Measurements from ENCODE around the gene INSIG1.

Gene INSIG1

DNA sequence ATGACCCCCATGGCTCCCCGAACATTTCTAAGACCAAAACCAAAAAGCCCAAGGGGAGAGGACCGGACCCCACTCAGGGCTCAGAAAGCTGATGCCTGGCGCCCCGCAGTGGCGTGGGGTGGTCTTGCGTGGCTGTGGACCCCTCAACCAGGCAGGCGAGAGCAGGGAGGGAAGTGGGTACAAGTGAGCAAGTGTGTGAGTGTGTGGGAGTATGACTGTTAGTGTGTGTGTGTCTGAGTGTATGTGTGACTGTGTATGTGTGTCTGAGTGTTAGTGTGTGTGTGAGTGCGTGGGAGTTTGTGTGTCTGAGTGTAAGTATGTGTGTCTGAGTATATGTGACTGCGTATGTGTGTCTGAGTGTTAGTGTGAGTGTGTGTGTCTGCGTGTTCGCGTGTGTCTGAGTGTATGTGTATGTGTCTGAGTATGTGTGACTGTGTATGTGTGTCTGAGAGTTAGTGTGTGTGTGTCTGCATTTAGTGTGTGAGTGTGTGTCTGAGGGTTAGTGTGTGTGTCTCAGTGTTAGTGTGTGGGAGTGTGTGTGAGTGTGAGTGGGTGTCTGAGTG lies 34.0 kb upstream of the INSIG1 start:
- TF ChIP-seq, protein P1, sequence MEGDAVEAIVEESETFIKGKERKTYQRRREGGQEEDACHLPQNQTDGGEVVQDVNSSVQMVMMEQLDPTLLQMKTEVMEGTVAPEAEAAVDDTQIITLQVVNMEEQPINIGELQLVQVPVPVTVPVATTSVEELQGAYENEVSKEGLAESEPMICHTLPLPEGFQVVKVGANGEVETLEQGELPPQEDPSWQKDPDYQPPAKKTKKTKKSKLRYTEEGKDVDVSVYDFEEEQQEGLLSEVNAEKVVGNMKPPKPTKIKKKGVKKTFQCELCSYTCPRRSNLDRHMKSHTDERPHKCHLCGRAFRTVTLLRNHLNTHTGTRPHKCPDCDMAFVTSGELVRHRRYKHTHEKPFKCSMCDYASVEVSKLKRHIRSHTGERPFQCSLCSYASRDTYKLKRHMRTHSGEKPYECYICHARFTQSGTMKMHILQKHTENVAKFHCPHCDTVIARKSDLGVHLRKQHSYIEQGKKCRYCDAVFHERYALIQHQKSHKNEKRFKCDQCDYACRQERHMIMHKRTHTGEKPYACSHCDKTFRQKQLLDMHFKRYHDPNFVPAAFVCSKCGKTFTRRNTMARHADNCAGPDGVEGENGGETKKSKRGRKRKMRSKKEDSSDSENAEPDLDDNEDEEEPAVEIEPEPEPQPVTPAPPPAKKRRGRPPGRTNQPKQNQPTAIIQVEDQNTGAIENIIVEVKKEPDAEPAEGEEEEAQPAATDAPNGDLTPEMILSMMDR (IDR thresholded peaks at IDR 0.05; ENCODE audit: insufficient read depth, low read length, missing control alignments): no peak
- ChIA-PET CTCF (interaction anchor here (1.1 kb wide), 1 partner anchor 73 kb away, joined by 3 read pairs; no protein-coding TSS in a partner anchor), POLR2A (no interaction called here)
- no peak overlapping the region for H3K4me3 ChIP-seq (ENCODE audit: low read depth, low read length)
- DNase-seq (ENCODE audit: low read depth, low spot score): no peak

DNA sequence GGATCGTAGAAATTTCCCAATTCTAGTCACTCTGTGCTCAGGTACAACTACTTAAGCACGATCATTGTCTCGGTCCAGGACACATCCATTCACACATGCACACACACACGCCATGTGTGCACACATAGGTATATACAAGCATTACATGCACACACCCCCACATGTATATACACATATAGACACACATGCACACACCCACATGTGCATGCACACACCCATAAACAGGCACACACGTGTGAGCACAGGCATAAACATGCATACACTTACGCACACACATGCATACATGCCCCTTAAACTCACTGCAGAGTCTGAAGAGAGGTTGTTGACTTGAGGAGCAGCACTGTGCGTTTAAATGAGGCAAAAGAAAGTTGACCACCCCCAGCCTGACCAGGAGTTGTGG lies 32.5 kb upstream of the INSIG1 start:
- ChIA-PET CTCF (no interaction called here), POLR2A (no interaction called here)
- DNase-seq (ENCODE audit: low read depth, low spot score): no peak
- TF ChIP-seq, protein P1 (IDR thresholded peaks at IDR 0.05; ENCODE audit: insufficient read depth, low read length, missing control alignments): no peak
- no peak overlapping the region for H3K4me3 ChIP-seq (ENCODE audit: low read depth, low read length)

DNA sequence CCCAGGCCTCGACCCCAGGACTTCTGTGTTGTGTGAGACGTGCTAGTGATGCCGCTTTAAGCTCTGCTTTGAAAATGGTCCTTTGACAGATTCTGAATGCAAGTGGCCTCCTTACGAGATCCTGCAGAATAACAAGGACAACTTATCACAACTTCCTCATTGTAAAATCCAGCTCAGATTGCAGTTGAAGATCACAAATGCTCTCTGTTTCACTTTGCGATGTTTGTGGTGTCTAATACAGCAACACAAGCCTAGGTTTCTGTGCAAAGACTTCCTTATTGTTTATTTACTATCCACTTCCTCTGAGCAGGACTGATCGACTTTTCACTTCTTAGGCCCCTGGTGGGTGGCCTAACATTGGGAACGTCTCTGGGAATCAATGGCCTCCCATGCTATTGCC lies 31.7 kb upstream of the INSIG1 start:
- TF ChIP-seq, protein P1 (IDR thresholded peaks at IDR 0.05; ENCODE audit: insufficient read depth, low read length, missing control alignments): no peak
- CTCF ChIA-PET: no interaction called here
- POLR2A ChIA-PET: no interaction called here

DNA sequence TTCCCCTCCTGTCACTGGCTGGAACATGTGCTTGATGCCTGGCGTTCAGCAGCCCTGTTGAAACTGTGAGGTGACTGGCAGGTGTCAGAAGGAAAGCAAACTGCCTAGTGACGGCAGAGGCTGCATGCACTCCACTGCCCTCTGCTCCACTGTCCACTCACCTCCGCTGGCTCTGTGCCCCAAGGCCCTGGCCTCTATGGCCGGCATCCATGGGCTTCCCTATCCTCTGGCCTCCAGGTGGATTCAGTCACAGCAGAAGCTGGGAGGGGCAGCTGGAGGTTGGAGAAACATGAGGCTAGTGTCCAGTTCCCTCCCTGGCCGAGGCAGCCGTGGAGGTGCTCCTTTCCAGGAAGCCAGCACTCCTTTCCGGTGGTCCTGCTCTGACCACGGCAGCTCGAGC lies 31.2 kb upstream of the INSIG1 start:
- POLR2A ChIA-PET: no interaction called here
- TF ChIP-seq, protein P1 (IDR thresholded peaks at IDR 0.05; ENCODE audit: insufficient read depth, low read length, missing control alignments): no peak
- CTCF ChIA-PET: no interaction called here
- DNase-seq (ENCODE audit: low read depth, low spot score): no peak
- H3K4me3 ChIP-seq (ENCODE audit: low read depth, low read length): no peak overlapping the region

More for the DNA sequence above, 31.7 kb upstream of the INSIG1 start:
- H3K4me3 ChIP-seq (ENCODE audit: low read depth, low read length): no peak overlapping the region
- no peak for DNase-seq (ENCODE audit: low read depth, low spot score)

DNA sequence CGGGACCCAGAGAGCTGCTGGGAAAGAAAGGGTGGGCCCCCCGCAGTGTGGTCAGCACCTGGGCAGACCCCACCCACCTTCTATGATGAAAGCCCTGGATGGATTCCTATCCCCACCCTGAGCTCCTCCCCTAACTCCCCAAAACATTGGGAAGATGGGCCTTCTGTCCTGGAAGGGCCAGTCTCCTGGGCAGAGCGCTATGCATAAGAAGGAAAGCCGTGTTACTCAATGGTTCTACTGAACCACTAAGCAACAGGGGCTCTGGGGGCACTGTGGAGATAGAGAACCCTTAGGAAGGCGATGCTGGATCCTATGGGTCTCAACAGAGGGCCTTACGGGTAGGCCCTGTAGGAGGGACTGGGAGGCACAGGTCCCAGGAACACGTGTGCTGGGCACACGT lies 30.7 kb upstream of the INSIG1 start:
- no peak overlapping the region for H3K4me3 ChIP-seq (ENCODE audit: low read depth, low read length)
- ChIA-PET POLR2A (no interaction called here), CTCF (no interaction called here)
- DNase-seq (ENCODE audit: low read depth, low spot score): no peak
- TF ChIP-seq, protein P1 (IDR thresholded peaks at IDR 0.05; ENCODE audit: insufficient read depth, low read length, missing control alignments): no peak

DNA sequence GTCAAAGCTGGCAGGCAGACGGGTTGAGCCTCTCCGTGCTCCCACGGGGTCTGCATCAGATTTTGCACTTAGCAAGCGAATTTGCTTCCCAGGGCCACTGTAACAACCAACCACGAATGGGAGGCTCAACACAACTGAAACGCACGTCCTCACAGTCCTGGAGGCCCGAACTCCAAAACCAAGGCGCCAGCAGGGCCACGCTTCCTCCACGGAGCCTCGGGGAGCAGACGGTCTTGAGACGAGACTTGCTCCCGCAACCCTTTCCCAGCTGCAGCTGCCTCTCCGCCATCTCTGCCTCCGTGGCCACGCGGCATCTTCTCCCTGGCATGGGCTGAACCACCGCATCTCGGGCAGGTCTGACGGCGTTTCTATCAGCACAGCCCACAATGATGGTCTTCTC lies 30.2 kb upstream of the INSIG1 start:
- ChIA-PET POLR2A (no interaction called here), CTCF (no interaction called here)
- TF ChIP-seq, protein P1 (IDR thresholded peaks at IDR 0.05; ENCODE audit: insufficient read depth, low read length, missing control alignments): no peak
- no peak for DNase-seq (ENCODE audit: low read depth, low spot score)
- no peak overlapping the region for H3K4me3 ChIP-seq (ENCODE audit: low read depth, low read length)

Data from AG04449 (cell line).